DMS79 (cell line): Measurements from ENCODE around the gene SMIM10L1.

Experiments used
- DNase-seq: peaks from one replicate; lab custom pipeline; 2025; lab: John Stamatoyannopoulos, UW

SMIM10L1 gene

GRCh38 chr12:11186837-11187236 is 15.8 kb downstream of the SMIM10L1 start, which contains the start of gene TAS2R42:
TAS2R42 (minus strand) TSS chr12:11186937; CDS start chr12:11186937, 0 bp downstream.
- DNase-seq = no peak

GRCh38 chr12:11202811-11203210 is 31.8 kb downstream of the SMIM10L1 start:
- DNase-seq = no peak

GRCh38 chr12:11204173-11204572 is 33.2 kb downstream of the SMIM10L1 start:
- DNase-seq = no peak

- no peak for DNase-seq
Measured at GRCh38 chr12:11209113-11209512, 38.1 kb downstream of the SMIM10L1 start.
